SU-DHL-6 (cell line): ENCODE results near the gene MRPL14.

ENCODE experiments used
- H2AFZ ChIP-seq: fragments of 200-600 bp; sonication (generic); 2 replicates; pipeline ENCODE4 v1.6.1; 2014; ENCODE audit warnings: low read depth, mild to moderate bottlenecking, moderate library complexity, mixed read lengths, antibody characterized with exemption, low read length; ENCODE audit not compliant: severe bottlenecking
- H3F3A ChIP-seq: fragments of 200-600 bp; shearing (Covaris generic); 2 replicates; pipeline ENCODE4 v1.6.0; 2016; ENCODE audit warnings: antibody characterized with exemption, mild to moderate bottlenecking; ENCODE audit not compliant: insufficient read depth
- H3K27ac ChIP-seq: fragments of 200-600 bp; sonication (generic); 2 replicates; pipeline ENCODE4 v1.5.1; 2016; ENCODE audit warnings: low read depth, mild to moderate bottlenecking, low read length, moderate library complexity, mixed read lengths
- H3K27me3 ChIP-seq: fragments of 200-600 bp; sonication (generic), shearing (Covaris generic); 2 replicates; pipeline ENCODE4 v1.6.0; 2014; ENCODE audit warnings: mild to moderate bottlenecking, low read length
- H3K36me3 ChIP-seq: fragments of 200-600 bp; sonication (generic); 2 replicates; pipeline ENCODE4 v1.6.1; 2014; ENCODE audit warnings: mild to moderate bottlenecking, low read length, mixed read lengths
- H3K4me2 ChIP-seq: fragments of 300-600, 200-600 bp; shearing (Covaris generic), sonication (generic); 2 replicates; pipeline ENCODE4 v1.6.0; 2014; ENCODE audit warnings: low read length, low read depth, mild to moderate bottlenecking; ENCODE audit not compliant: poor library complexity, severe bottlenecking
- H3K4me3 ChIP-seq: fragments of 200-600 bp; sonication (generic); 2 replicates; pipeline ENCODE4 v1.5.1; 2014; ENCODE audit warnings: antibody characterized with exemption, low read length, mild to moderate bottlenecking, mixed read lengths; ENCODE audit not compliant: insufficient read depth, poor library complexity, severe bottlenecking
- H3K79me2 ChIP-seq: fragments of 200-600 bp; sonication (generic); 2 replicates; pipeline ENCODE4 v1.6.1; 2014; ENCODE audit warnings: mild to moderate bottlenecking, low read length, moderate library complexity; ENCODE audit not compliant: insufficient read depth
- H3K9ac ChIP-seq: fragments of 200-600 bp; sonication (generic); 2 replicates; pipeline ENCODE4 v1.7.0; 2014; ENCODE audit warnings: mild to moderate bottlenecking, low read length
- H3K9me2 ChIP-seq: fragments of 200-600 bp; sonication (generic); replicated peaks from 2 replicates; pipeline ENCODE4 v1.6.1; 2014; ENCODE audit warnings: low read length; ENCODE audit not compliant: insufficient read depth
- H3K9me3 ChIP-seq: fragments of 200-600 bp; sonication (generic); 2 replicates; pipeline ENCODE4 v1.6.1; 2014; ENCODE audit warnings: low read length, mixed read lengths; ENCODE audit not compliant: insufficient read depth
- H4K20me1 ChIP-seq: fragments of 200-600 bp; sonication (generic); 2 replicates; pipeline ENCODE4 v1.6.1; 2014; ENCODE audit warnings: low read depth, mild to moderate bottlenecking, antibody characterized with exemption, low read length, moderate library complexity, mixed read lengths
- EZH2phosphoT487 ChIP-seq: fragments of 200-600 bp; sonication (generic), shearing (Covaris generic); conservative IDR thresholded peaks from 2 replicates; pipeline ENCODE4 v1.6.1; 2018; ENCODE audit warnings: mild to moderate bottlenecking, antibody characterized with exemption, low read length, moderate library complexity, mixed read lengths
- TF ChIP-seq, protein P1 (sequence below): fragments of 200-600 bp; sonication (generic); IDR thresholded peaks from one replicate; pipeline ENCODE4 v1.5.1; 2017; ENCODE audit warnings: antibody characterized with exemption, mild to moderate bottlenecking, low read length, moderate library complexity; ENCODE audit not compliant: insufficient read depth, poor library complexity, severe bottlenecking

Gene MRPL14

GRCh38 chr6:44167567-44167966 is 40.3 kb upstream of the MRPL14 start:
- no peaks in the 10 kb centered on the region for H3K9me2 ChIP-seq
- TF ChIP-seq, protein P1, sequence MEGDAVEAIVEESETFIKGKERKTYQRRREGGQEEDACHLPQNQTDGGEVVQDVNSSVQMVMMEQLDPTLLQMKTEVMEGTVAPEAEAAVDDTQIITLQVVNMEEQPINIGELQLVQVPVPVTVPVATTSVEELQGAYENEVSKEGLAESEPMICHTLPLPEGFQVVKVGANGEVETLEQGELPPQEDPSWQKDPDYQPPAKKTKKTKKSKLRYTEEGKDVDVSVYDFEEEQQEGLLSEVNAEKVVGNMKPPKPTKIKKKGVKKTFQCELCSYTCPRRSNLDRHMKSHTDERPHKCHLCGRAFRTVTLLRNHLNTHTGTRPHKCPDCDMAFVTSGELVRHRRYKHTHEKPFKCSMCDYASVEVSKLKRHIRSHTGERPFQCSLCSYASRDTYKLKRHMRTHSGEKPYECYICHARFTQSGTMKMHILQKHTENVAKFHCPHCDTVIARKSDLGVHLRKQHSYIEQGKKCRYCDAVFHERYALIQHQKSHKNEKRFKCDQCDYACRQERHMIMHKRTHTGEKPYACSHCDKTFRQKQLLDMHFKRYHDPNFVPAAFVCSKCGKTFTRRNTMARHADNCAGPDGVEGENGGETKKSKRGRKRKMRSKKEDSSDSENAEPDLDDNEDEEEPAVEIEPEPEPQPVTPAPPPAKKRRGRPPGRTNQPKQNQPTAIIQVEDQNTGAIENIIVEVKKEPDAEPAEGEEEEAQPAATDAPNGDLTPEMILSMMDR: no peak
- no peak for TF ChIP-seq EZH2phosphoT487
- no peaks in the 10 kb centered on the region for H4K20me1 ChIP-seq
- no peak overlapping the region for H3K4me2 ChIP-seq
- no peak overlapping the region for H3K9ac ChIP-seq
- no peaks in the 10 kb centered on the region for H3K79me2 ChIP-seq
- H3K4me3 ChIP-seq: no peak overlapping the region
- H3K9me3 ChIP-seq: no peaks in the 10 kb centered on the region
- H3K36me3 ChIP-seq: no peaks in the 10 kb centered on the region
- H3F3A ChIP-seq: no peaks in the 10 kb centered on the region
- no peak overlapping the region for H2AFZ ChIP-seq
- no peak overlapping the region for H3K27ac ChIP-seq
- H3K27me3 ChIP-seq: no peaks in the 10 kb centered on the region

GRCh38 chr6:44166591-44167184 is 39.4 kb upstream of the MRPL14 start:
- no peaks in the 10 kb centered on the region for H3K9me3 ChIP-seq
- no peak overlapping the region for H3K4me3 ChIP-seq
- H3K36me3 ChIP-seq: no peaks in the 10 kb centered on the region
- TF ChIP-seq EZH2phosphoT487: no peak
- TF ChIP-seq, protein P1: no peak
- no peaks in the 10 kb centered on the region for H3K27me3 ChIP-seq
- H3F3A ChIP-seq: no peaks in the 10 kb centered on the region
- H3K27ac ChIP-seq: no peak overlapping the region
- H4K20me1 ChIP-seq: no peaks in the 10 kb centered on the region
- no peak overlapping the region for H3K4me2 ChIP-seq
- H3K9ac ChIP-seq: no peak overlapping the region
- H2AFZ ChIP-seq: no peak overlapping the region
- no peaks in the 10 kb centered on the region for H3K79me2 ChIP-seq
- no peaks in the 10 kb centered on the region for H3K9me2 ChIP-seq

- no peaks in the 10 kb centered on the region for H3K36me3 ChIP-seq
- no peaks in the 10 kb centered on the region for H3K79me2 ChIP-seq
- no peaks in the 10 kb centered on the region for H3K27me3 ChIP-seq
- H3F3A ChIP-seq: no peaks in the 10 kb centered on the region
- H3K27ac ChIP-seq: no peak overlapping the region
- no peak overlapping the region for H3K4me2 ChIP-seq
- H3K9ac ChIP-seq: no peak overlapping the region
- no peak overlapping the region for H2AFZ ChIP-seq
- H3K9me3 ChIP-seq: no peaks in the 10 kb centered on the region
- H3K9me2 ChIP-seq: no peaks in the 10 kb centered on the region
- no peak overlapping the region for H3K4me3 ChIP-seq
- H4K20me1 ChIP-seq: no peaks in the 10 kb centered on the region
- TF ChIP-seq, protein P1: no peak
- no peak for TF ChIP-seq EZH2phosphoT487
Observed at GRCh38 chr6:44166116-44166515, 38.9 kb upstream of the MRPL14 start.
